Caco-2 (cell line): ENCODE measurements around the gene TCF12. TPM values are rescaled to one million over a fixed set of nuclear protein-coding genes. Genes with fewer than 3 reads are reported as not detected.

Source experiments
- BruUV-seq: library from RNA; stranded (reverse); fragments of 400-500 nt; replicated peaks from 2 replicates; lab custom pipeline; 2021; lab: Mats Ljungman, UMichigan
- CTCF ChIA-PET: fragments of 300-600 bp; sonication (Branson Sonifier 250); formaldehyde crosslinking; loops from one replicate; lab custom pipeline; 2022; ENCODE audit warnings: antibody characterized with exemption; lab: Charles Lee
- POLR2A ChIA-PET: fragments of 300-600 bp; sonication (Branson Sonifier 250); formaldehyde crosslinking; loops from one replicate; lab custom pipeline; 2022; ENCODE audit warnings: antibody characterized with exemption; lab: Charles Lee
- DNase-seq, 2 experiments: peaks; one replicate each; pipeline versions ENCODE4 v3.0.0 to v3.0.0-alpha.2; 2020 to 2022
- H3K27me3 ChIP-seq: replicated peaks from 2 replicates; pipeline ENCODE4 v1.6.0; 2011; ENCODE audit warnings: low read length; ENCODE audit not compliant: control insufficient read depth, insufficient read depth
- H3K36me3 ChIP-seq: 2 replicates; pipeline ENCODE4 v1.5.1; 2011; ENCODE audit warnings: low read length; ENCODE audit not compliant: control insufficient read depth, insufficient read depth
- H3K4me1 ChIP-seq: fragments of 250-450 bp; sonication (Bioruptor Pico); 2 replicates; pipeline ENCODE4 v1.5.1; 2020; ENCODE audit warnings: mild to moderate bottlenecking
- H3K4me3 ChIP-seq: 2 replicates; pipeline ENCODE4 v1.5.1; 2011; ENCODE audit warnings: low read depth, mild to moderate bottlenecking, control low read depth, low read length
- H3K9me3 ChIP-seq: fragments of 250-450 bp; sonication (Bioruptor Pico); 2 replicates; pipeline ENCODE4 v1.5.1; 2020; ENCODE audit warnings: mild to moderate bottlenecking, moderate library complexity
- H3K27ac Mint-ChIP-seq: one replicate; pipeline ENCODE4 v1.8.0; 2022; ENCODE audit warnings: mixed read lengths; ENCODE audit not compliant: unreplicated experiment
- H3K27me3 Mint-ChIP-seq: one replicate; pipeline ENCODE4 v1.8.0; 2022; ENCODE audit warnings: mixed read lengths; ENCODE audit not compliant: insufficient read depth, unreplicated experiment
- H3K36me3 Mint-ChIP-seq: one replicate; pipeline ENCODE4 v1.8.0; 2022; ENCODE audit warnings: mild to moderate bottlenecking, mixed read lengths; ENCODE audit not compliant: insufficient read depth, unreplicated experiment
- H3K4me1 Mint-ChIP-seq: one replicate; pipeline ENCODE4 v1.8.0; 2022; ENCODE audit warnings: low read depth, mixed read lengths; ENCODE audit not compliant: unreplicated experiment
- H3K4me3 Mint-ChIP-seq: one replicate; pipeline ENCODE4 v1.8.0; 2022; ENCODE audit warnings: mild to moderate bottlenecking, moderate library complexity, mixed read lengths; ENCODE audit not compliant: unreplicated experiment
- H3K9me3 Mint-ChIP-seq: one replicate; pipeline ENCODE4 v1.8.0; 2022; ENCODE audit warnings: mixed read lengths; ENCODE audit not compliant: unreplicated experiment
- intact Hi-C: fragments of 100-400 bp; cut with micrococcal nuclease; formaldehyde crosslinking; loops from one replicate; pipeline ENCODE4 v1.10.0; 2022; ENCODE audit not compliant: unreplicated experiment
- total RNA-seq: library from RNA; stranded (reverse); gene quantifications from 2 replicates; pipeline ENCODE4 v1.2.3, GENCODE V29; 2022
- TF ChIP-seq, protein P1 (sequence below), 2 experiments: fragments of 200-600 bp in 1 of 2; IDR thresholded peaks; 1 replicate in 1 of 2; 2 replicates in 1 of 2; pipeline versions ENCODE4 v1.5.1 to v1.8.0; 2011 to 2022; ENCODE audit warnings: antibody characterized with exemption in 1 of 2, control low read depth in 1 of 2, inconsistent platforms in 1 of 2, low read depth in 1 of 2, low read length in 1 of 2, mild to moderate bottlenecking in 1 of 2, moderate library complexity in 1 of 2; ENCODE audit not compliant: insufficient read depth in 1 of 2, severe bottlenecking in 1 of 2, unreplicated experiment in 1 of 2

Gene TCF12
- total RNA-seq, 1 experiment from 2014 or later: 64.4 TPM

DNA sequence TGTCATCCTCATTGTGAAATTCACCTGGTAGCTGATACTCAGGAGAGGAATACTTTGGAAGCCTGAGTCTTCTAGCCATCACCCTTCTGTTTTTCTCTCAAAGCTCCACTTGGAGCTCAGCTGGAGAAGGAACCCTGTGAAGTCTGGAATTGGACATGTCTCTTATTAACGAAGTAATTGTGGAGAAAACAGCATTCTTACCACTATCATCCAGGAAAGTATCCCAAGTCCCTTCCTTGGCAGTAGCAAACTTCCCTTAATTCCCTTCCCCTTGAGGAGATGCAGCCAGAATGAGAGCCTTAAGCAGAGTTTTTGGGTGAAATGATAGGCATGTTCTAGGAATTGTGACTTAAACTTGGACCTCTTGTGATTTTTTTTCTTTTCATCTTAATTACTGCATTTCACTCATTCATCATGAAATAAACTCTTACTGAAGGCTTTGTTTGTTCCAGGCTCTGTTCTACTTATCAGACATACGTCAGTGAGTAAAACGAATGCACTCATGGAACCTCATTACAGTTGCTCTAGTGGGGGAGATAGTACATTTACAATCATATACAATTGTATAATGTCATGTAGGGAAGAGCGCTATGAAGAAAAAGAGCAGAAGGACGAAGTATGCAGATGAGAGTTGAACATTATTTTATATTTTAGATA is 30.5 kb upstream of the TCF12 start:
- ChIA-PET POLR2A (interaction anchor here (0.8 to 1.0 kb wide), 2 partner anchors 30 to 423 kb away, joined by 4 to 16 read pairs; partner anchors contain the start of genes MNS1 and TCF12), CTCF (interaction anchor here (0.6 to 1.1 kb wide), 4 partner anchors 30 to 250 kb away, joined by 3 to 10 read pairs (median 4); partner anchors contain the start of gene TCF12)
- TF ChIP-seq, protein P1, sequence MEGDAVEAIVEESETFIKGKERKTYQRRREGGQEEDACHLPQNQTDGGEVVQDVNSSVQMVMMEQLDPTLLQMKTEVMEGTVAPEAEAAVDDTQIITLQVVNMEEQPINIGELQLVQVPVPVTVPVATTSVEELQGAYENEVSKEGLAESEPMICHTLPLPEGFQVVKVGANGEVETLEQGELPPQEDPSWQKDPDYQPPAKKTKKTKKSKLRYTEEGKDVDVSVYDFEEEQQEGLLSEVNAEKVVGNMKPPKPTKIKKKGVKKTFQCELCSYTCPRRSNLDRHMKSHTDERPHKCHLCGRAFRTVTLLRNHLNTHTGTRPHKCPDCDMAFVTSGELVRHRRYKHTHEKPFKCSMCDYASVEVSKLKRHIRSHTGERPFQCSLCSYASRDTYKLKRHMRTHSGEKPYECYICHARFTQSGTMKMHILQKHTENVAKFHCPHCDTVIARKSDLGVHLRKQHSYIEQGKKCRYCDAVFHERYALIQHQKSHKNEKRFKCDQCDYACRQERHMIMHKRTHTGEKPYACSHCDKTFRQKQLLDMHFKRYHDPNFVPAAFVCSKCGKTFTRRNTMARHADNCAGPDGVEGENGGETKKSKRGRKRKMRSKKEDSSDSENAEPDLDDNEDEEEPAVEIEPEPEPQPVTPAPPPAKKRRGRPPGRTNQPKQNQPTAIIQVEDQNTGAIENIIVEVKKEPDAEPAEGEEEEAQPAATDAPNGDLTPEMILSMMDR (IDR thresholded peaks at IDR 0.05; ENCODE audit: insufficient read depth in 1 of 2, low read depth in 1 of 2, low read length in 1 of 2, severe bottlenecking in 1 of 2, unreplicated experiment in 1 of 2): no peak
- no peaks in the 10 kb centered on the region for H3K36me3 ChIP-seq
- Mint-ChIP-seq H3K4me1 (peaks cover 17% of the 10 kb centered on the region), H3K27ac (peak overlapping the region; percentile 44), H3K9me3 (no peaks in the 10 kb centered on the region), H3K4me3 (peak overlapping the region; percentile 82), H3K27me3 (no peaks in the 10 kb centered on the region), H3K36me3 (peaks cover 7% of the 10 kb centered on the region)
- DNase-seq: no peak
- peak overlapping the region; percentile 49 for H3K4me3 ChIP-seq
- no peaks in the 10 kb centered on the region; the same call in 1 of the 2 replicates for H3K4me1 ChIP-seq
- no peaks in the 10 kb centered on the region for H3K27me3 ChIP-seq
- intact Hi-C loops: loop anchor here (1.0 kb wide), 3 partner anchors 30 to 392 kb away; partner anchors contain the start of genes TCF12 and ZNF280D
- BruUV-seq: TSS peak; percentile 70
- no peaks in the 10 kb centered on the region for H3K9me3 ChIP-seq

- Mint-ChIP-seq H3K27me3 (no peaks in the 10 kb centered on the region), H3K4me1 (peaks cover 17% of the 10 kb centered on the region), H3K9me3 (no peaks in the 10 kb centered on the region), H3K27ac (no peak overlapping the region), H3K36me3 (peaks cover 7% of the 10 kb centered on the region), H3K4me3 (no peak overlapping the region)
- TF ChIP-seq, protein P1 (IDR thresholded peaks at IDR 0.05; ENCODE audit: insufficient read depth in 1 of 2, low read depth in 1 of 2, low read length in 1 of 2, severe bottlenecking in 1 of 2, unreplicated experiment in 1 of 2): no peak
- ChIA-PET POLR2A (no interaction called here), CTCF (no interaction called here)
- H3K4me3 ChIP-seq: no peak overlapping the region
- BruUV-seq: no TSS peak
- no peak for DNase-seq
- H3K9me3 ChIP-seq: no peaks in the 10 kb centered on the region
- intact Hi-C loops: no loop called here
- no peaks in the 10 kb centered on the region for H3K36me3 ChIP-seq
- no peaks in the 10 kb centered on the region for H3K27me3 ChIP-seq
- H3K4me1 ChIP-seq: no peaks in the 10 kb centered on the region; the same call in 1 of the 2 replicates
These were observed 28.4 kb upstream of the TCF12 start for GRCh38 chr15:56890038-56890437.

DNA sequence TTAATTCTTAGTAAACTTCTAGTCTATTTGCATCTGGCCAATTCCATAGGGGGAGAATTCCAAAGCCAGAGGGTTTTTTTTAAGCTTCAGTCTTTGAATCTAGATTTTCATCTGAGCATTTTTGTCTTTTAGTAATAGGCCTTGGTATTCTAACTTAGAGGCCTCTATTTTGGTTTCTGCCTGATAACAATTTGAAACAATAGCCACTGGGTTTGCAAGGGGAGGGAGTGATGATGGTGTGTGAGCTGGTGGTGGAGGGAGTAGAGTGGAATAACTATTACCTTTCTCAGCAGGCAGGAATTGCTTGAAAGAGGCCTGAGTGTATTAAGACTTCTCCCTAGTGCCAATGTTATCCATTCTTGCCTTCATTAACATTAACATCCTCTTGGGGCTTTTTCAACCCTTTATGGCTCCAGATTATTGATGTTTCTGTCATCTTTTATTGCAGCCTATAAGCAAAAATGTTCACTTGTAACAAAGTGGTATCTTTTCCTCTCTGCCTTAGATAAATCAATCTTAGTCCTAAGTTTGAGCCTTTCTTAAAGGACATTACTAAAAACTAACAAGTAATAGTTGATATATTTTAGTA is 26.5 kb upstream of the TCF12 start:
- BruUV-seq: no TSS peak
- TF ChIP-seq, protein P1 (IDR thresholded peaks at IDR 0.05; ENCODE audit: insufficient read depth in 1 of 2, low read depth in 1 of 2, low read length in 1 of 2, severe bottlenecking in 1 of 2, unreplicated experiment in 1 of 2): no peak
- peaks cover 7% of the 10 kb centered on the region for H3K36me3 Mint-ChIP-seq
- no peaks in the 10 kb centered on the region for H3K27me3 ChIP-seq
- H3K4me3 ChIP-seq: no peak overlapping the region
- no peaks in the 10 kb centered on the region for H3K9me3 ChIP-seq
- H3K4me3 Mint-ChIP-seq: no peak overlapping the region
- no peaks in the 10 kb centered on the region for H3K9me3 Mint-ChIP-seq
- intact Hi-C loops: no loop called here
- ChIA-PET CTCF (no interaction called here), POLR2A (no interaction called here)
- no peaks in the 10 kb centered on the region; the same call in 1 of the 2 replicates for H3K4me1 ChIP-seq
- H3K36me3 ChIP-seq: no peaks in the 10 kb centered on the region
- H3K27me3 Mint-ChIP-seq: no peaks in the 10 kb centered on the region
- peaks cover 17% of the 10 kb centered on the region for H3K4me1 Mint-ChIP-seq
- DNase-seq: no peak
- no peak overlapping the region for H3K27ac Mint-ChIP-seq
